Upper lobe of left lung (tissue), 6 donors: ENCODE measurements around the gene S100A9. TPM values are rescaled to one million over a fixed set of nuclear protein-coding genes. Genes with fewer than 3 reads are reported as not detected.

Experiments
- ATAC-seq, 2 donors: fragments of 200-7000 bp; cut with Tn5 transposase; one replicate each; pipeline ENCODE4 v1.9.1; 2022; ENCODE audit warnings: mild to moderate bottlenecking in 2 of 2, moderate library complexity in 2 of 2; ENCODE audit not compliant: low FRiP score in 2 of 2
- DNase-seq, 2 donors: peaks; one replicate each; pipeline ENCODE4 v3.0.0-alpha.2; 2019 to 2020
- H3K27ac ChIP-seq, 4 donors: fragments of 200-600 bp; sonication (generic); one replicate each; pipeline ENCODE4 v1.5.1; 2016 to 2019
- H3K27me3 ChIP-seq, 4 donors: fragments of 200-600 bp; sonication (generic); one replicate each; pipeline ENCODE4 v1.5.1; 2017 to 2019
- H3K36me3 ChIP-seq, 4 donors: fragments of 200-600 bp; sonication (generic); one replicate each; pipeline ENCODE4 v1.5.1; 2016 to 2019
- H3K4me1 ChIP-seq, 4 donors: fragments of 200-600 bp; sonication (generic); one replicate each; pipeline ENCODE4 v1.5.1; 2018 to 2019
- H3K4me3 ChIP-seq, 4 donors: fragments of 200-600 bp; sonication (generic); one replicate each; pipeline ENCODE4 v1.5.1; 2017 to 2019; ENCODE audit warnings: mild to moderate bottlenecking in 2 of 4, moderate library complexity in 1 of 4
- H3K9me3 ChIP-seq, 4 donors: fragments of 200-600 bp; sonication (generic); one replicate each; pipeline ENCODE4 v1.5.1; 2018 to 2019
- CTCF ChIP-seq, 6 experiments: fragments of 450-650 bp in 4 of 6; fragments of 200-600 bp in 2 of 6; sonication (generic) in 2 of 6; IDR thresholded peaks; one replicate each; pipeline ENCODE4 v1.5.1; 2016 to 2019; ENCODE audit warnings: antibody characterized with exemption in 6 of 6
- EP300 ChIP-seq, 4 donors: sonication (generic); formaldehyde crosslinking; IDR thresholded peaks; one replicate each; pipeline ENCODE4 v1.5.1; 2017; ENCODE audit warnings: antibody characterized with exemption in 4 of 4, control low read depth in 2 of 4
- POLR2A ChIP-seq, 4 donors: fragments of 450-650 bp; IDR thresholded peaks; one replicate each; pipeline ENCODE4 v1.5.1; 2016 to 2017; ENCODE audit warnings: antibody characterized with exemption in 4 of 4, mild to moderate bottlenecking in 2 of 4
- POLR2AphosphoS5 ChIP-seq, 2 donors: sonication (generic); formaldehyde crosslinking; IDR thresholded peaks; one replicate each; pipeline ENCODE4 v1.5.1; 2017; ENCODE audit warnings: antibody characterized with exemption in 2 of 2
- WGBS, 2 donors: methylation state at CpG; one replicate each; pipeline ENCODE4 v1.1.5; 2017 to 2018; 5-methylcytosine and 5-hydroxymethylcytosine counted together
- total RNA-seq, 6 donors: library from RNA; depleted of rRNA in 4 of 6; stranded (reverse); fragments of >200 nt in 4 of 6; gene quantifications; one replicate each; pipeline versions ENCODE4 v1.1.0 to v1.2.1, GENCODE V29; 2016 to 2021
- donor health status: DM: no; HTN: no; CAD: no; lungs with moderate emphysema.
- donor health status: DM: no; HTN: yes; CAD: no; lungs with severe emphysema.

Gene S100A9
- total RNA-seq, 6 donors from 2014 or later = 133 to 1,125 (median 606) TPM

- peak overlapping the region; percentile 52 to 79 (median 68) for H3K27ac ChIP-seq
- peak; percentile 65 to 84 for ATAC-seq
- peaks cover 0 to 8% (median 2%) of the 10 kb centered on the region in 4 donors for H3K9me3 ChIP-seq
- no peak for TF ChIP-seq CTCF (IDR thresholded peaks at IDR 0.05)
- peak; percentile 54 to 71 for TF ChIP-seq POLR2AphosphoS5 (IDR thresholded peaks at IDR 0.05)
- TF ChIP-seq EP300 (IDR thresholded peaks at IDR 0.05) = peak in 1 of 4 donors; percentile 24
- TF ChIP-seq POLR2A (IDR thresholded peaks at IDR 0.05) = peak in 1 of 4 donors; percentile 18
- peak in 1 of 2 donors; percentile 81 for DNase-seq
- H3K36me3 ChIP-seq = no peaks in the 10 kb centered on the region
- H3K4me1 ChIP-seq = peaks cover 0 to 5% (median 0%) of the 10 kb centered on the region in 4 donors
- no peaks in the 10 kb centered on the region for H3K27me3 ChIP-seq
- no peak overlapping the region for H3K4me3 ChIP-seq
- 64 to 68% methylated on average over 5 of the region's 5 CpGs for WGBS, 2 donors
Observed at GRCh38 chr1:153386500-153386901, 28.8 kb downstream of the S100A9 start.

DNA sequence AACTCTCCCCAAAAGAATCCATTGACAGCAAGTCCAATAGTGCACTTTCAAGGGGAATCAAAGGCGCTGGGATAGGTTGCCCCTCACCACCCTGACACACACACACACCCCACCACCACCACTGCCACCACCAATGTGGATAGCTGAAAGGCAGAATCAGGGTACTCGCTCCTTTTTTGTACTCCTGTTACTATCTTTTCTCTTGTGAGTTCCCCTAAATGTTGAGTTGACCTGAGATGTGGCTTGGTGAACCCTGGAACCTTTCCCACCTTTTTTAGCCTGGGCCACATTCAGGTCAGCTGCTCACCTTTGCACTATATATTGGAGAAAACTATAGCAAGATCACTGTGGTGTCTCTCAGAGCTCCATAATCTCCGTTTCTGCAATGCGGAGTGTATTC is 29.3 kb downstream of the S100A9 start:
- peaks cover 0 to 5% (median 0%) of the 10 kb centered on the region in 4 donors for H3K4me1 ChIP-seq
- 81 to 90% methylated on average over 4 of the region's 4 CpGs for WGBS, 2 donors
- TF ChIP-seq POLR2AphosphoS5 (IDR thresholded peaks at IDR 0.05) (no peak), CTCF (IDR thresholded peaks at IDR 0.05) (no peak), EP300 (IDR thresholded peaks at IDR 0.05) (no peak), POLR2A (IDR thresholded peaks at IDR 0.05) (no peak)
- H3K36me3 ChIP-seq = no peaks in the 10 kb centered on the region
- no peak for ATAC-seq
- peak overlapping the region; percentile 52 to 79 (median 65) for H3K27ac ChIP-seq
- peaks cover 0 to 5% (median 0%) of the 10 kb centered on the region in 4 donors for H3K9me3 ChIP-seq
- no peak overlapping the region for H3K4me3 ChIP-seq
- no peak for DNase-seq
- H3K27me3 ChIP-seq = no peaks in the 10 kb centered on the region

- no peak for ATAC-seq
- TF ChIP-seq POLR2AphosphoS5 (IDR thresholded peaks at IDR 0.05) = no peak
- TF ChIP-seq CTCF (IDR thresholded peaks at IDR 0.05) = no peak
- no peak for TF ChIP-seq EP300 (IDR thresholded peaks at IDR 0.05)
- TF ChIP-seq POLR2A (IDR thresholded peaks at IDR 0.05) = no peak
- Histone ChIP-seq H3K9me3 (peaks cover 0 to 1% (median 0%) of the 10 kb centered on the region in 4 donors), H3K27me3 (no peaks in the 10 kb centered on the region), H3K4me1 (peaks cover 0 to 5% (median 0%) of the 10 kb centered on the region in 4 donors), H3K27ac (peak overlapping the region; percentile 49 to 79 (median 64)), H3K36me3 (no peaks in the 10 kb centered on the region), H3K4me3 (no peak overlapping the region)
- DNase-seq = no peak
- 66 to 84% methylated on average over 4 of the region's 4 CpGs for WGBS, 2 donors
Observed at GRCh38 chr1:153387785-153388184, 30.1 kb downstream of the S100A9 start.

GRCh38 chr1:153389401-153389800 is 31.7 kb downstream of the S100A9 start:
- H3K9me3 ChIP-seq = no peaks in the 10 kb centered on the region
- TF ChIP-seq EP300 (IDR thresholded peaks at IDR 0.05) (no peak), POLR2AphosphoS5 (IDR thresholded peaks at IDR 0.05) (no peak), POLR2A (IDR thresholded peaks at IDR 0.05) (no peak), CTCF (IDR thresholded peaks at IDR 0.05) (no peak)
- ATAC-seq (no peak), DNase-seq (no peak)
- no peaks in the 10 kb centered on the region for H3K36me3 ChIP-seq
- no peaks in the 10 kb centered on the region for H3K27me3 ChIP-seq
- WGBS, 2 donors = 90 to 93% methylated on average over 1 of the region's 1 CpG
- peak overlapping the region; percentile 21 to 80 (median 76) for H3K27ac ChIP-seq
- H3K4me3 ChIP-seq = peak overlapping the region in 2 of 4 donors; percentile 23 to 40
- peaks cover 0 to 5% (median 0%) of the 10 kb centered on the region in 4 donors for H3K4me1 ChIP-seq
